T-helper 22 cell (primary cell): Measurements from ENCODE around the gene SPECC1L.

ENCODE experiments used
- DNase-seq: peaks from one replicate; pipeline ENCODE4 v3.0.0-alpha.2; 2020; ENCODE audit warnings: low read depth

Gene SPECC1L

GRCh38 chr22:24363243-24363642, 92.6 kb downstream of the SPECC1L start:
- DNase-seq = no peak

- DNase-seq = no peak
Observed at GRCh38 chr22:24366701-24367100, 96.1 kb downstream of the SPECC1L start.

GRCh38 chr22:24367841-24368240, 97.2 kb downstream of the SPECC1L start:
- DNase-seq = no peak

GRCh38 chr22:24370401-24370800, 99.8 kb downstream of the SPECC1L start:
- no peak for DNase-seq

- DNase-seq = no peak
Observed at GRCh38 chr22:24376002-24376401, 105.4 kb downstream of the SPECC1L start.

GRCh38 chr22:24376586-24376985, 106.0 kb downstream of the SPECC1L start:
- DNase-seq = no peak

GRCh38 chr22:24379536-24379935, 108.9 kb downstream of the SPECC1L start:
- no peak for DNase-seq

GRCh38 chr22:24380220-24380904, 109.7 kb downstream of the SPECC1L start:
- no peak for DNase-seq

- no peak for DNase-seq
Observed at GRCh38 chr22:24380905-24381230, 110.2 kb downstream of the SPECC1L start.

GRCh38 chr22:24383061-24383460, 112.4 kb downstream of the SPECC1L start:
- DNase-seq = no peak

- DNase-seq = no peak
Observed at GRCh38 chr22:24384131-24384530, 113.5 kb downstream of the SPECC1L start.

GRCh38 chr22:24386937-24387471, 116.4 kb downstream of the SPECC1L start:
- DNase-seq = no peak

- no peak for DNase-seq
Observed at GRCh38 chr22:24389680-24390079, 119.0 kb downstream of the SPECC1L start.

GRCh38 chr22:24390156-24390555, 119.5 kb downstream of the SPECC1L start:
- DNase-seq = no peak

GRCh38 chr22:24390576-24390975, 119.9 kb downstream of the SPECC1L start:
- no peak for DNase-seq

GRCh38 chr22:24391836-24392217, 121.2 kb downstream of the SPECC1L start:
- no peak for DNase-seq

GRCh38 chr22:24392218-24392931, 121.7 kb downstream of the SPECC1L start:
- no peak for DNase-seq

GRCh38 chr22:24393012-24393559, 122.5 kb downstream of the SPECC1L start:
- no peak for DNase-seq

GRCh38 chr22:24393848-24394247, 123.2 kb downstream of the SPECC1L start:
- no peak for DNase-seq

GRCh38 chr22:24394254-24394653, 123.6 kb downstream of the SPECC1L start:
- no peak for DNase-seq

- no peak for DNase-seq
Observed at GRCh38 chr22:24398409-24398808, 127.8 kb downstream of the SPECC1L start.

GRCh38 chr22:24400034-24400725, 129.5 kb downstream of the SPECC1L start:
- no peak for DNase-seq
